Measurements from ENCODE around the gene CCDC66.

Gene CCDC66

GRCh38 chr3:56621681-56622080 lies 64.7 kb downstream of the CCDC66 start:
- no peak for DNase-seq (ENCODE audit: low read depth in 2 of 2, low spot score in 1 of 2)

- DNase-seq (ENCODE audit: low read depth in 2 of 2, low spot score in 1 of 2), result no peak
These were observed 65.4 kb downstream of the CCDC66 start for GRCh38 chr3:56622381-56622780.

DNA sequence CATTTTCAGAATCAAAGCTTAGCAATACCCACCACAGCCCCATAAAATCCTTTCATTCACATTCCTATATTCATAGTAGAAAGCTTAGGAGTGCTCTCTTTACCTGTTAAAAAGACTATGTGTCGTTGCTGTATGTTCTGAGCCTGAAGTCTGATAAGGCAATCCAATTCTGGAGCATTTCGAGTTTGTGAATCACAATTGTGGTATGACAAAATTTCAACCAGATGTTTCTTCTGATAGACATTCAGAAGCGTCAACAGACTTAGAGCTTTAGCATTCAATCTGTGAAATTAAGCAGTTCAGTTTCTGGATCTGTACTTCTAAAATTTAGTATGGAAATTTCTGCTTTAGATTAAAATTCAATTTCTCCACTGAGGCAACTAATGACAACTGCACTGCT lies 67.8 kb downstream of the CCDC66 start:
- no peak for DNase-seq (ENCODE audit: low read depth in 2 of 2, low spot score in 1 of 2)

DNA sequence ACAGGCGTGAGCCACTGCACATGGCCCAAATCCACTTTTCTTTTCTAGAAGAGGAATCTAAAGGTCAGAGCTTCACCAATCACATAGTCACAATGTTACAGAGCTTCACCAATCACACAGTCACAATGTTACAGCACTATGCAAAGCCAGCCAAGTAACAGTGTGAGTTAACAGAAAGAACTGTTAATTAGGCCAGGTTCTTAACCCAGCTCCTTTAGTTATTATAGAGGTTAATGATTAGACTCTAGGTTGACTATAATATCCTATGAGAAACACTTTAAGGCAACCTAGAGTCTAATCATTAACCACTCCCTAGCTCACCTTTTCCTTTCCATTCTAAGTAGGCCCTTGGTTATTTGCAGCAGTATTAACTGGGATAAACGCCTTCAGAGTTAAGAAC lies 72.1 kb downstream of the CCDC66 start:
- DNase-seq (ENCODE audit: low read depth in 2 of 2, low spot score in 1 of 2), result no peak

- DNase-seq (ENCODE audit: low read depth in 2 of 2, low spot score in 1 of 2), result no peak
These were observed 72.5 kb downstream of the CCDC66 start for GRCh38 chr3:56629451-56629850.

DNA sequence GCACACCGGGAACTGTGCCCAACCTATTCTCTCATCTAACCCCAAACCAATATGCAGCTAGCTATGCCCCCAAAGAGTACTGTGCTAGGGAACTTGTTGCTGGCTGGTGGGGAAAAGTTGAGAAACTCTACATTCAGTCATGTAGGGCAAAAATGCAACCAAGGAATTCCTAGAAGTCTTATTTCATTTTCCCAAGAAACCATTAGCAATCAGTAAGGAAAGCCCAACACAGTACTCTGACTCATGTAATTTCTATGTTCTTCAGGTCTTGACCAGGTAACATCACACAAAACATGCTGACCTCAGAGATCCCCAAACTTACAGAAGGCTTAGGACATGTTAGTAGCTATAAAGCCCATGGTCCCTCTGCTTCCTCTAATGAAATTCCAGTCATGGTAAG lies 74.0 kb downstream of the CCDC66 start:
- DNase-seq (ENCODE audit: low read depth in 2 of 2, low spot score in 1 of 2), result no peak

GRCh38 chr3:56633181-56633580 lies 76.2 kb downstream of the CCDC66 start:
- no peak for DNase-seq (ENCODE audit: low read depth in 2 of 2, low spot score in 1 of 2)

DNA sequence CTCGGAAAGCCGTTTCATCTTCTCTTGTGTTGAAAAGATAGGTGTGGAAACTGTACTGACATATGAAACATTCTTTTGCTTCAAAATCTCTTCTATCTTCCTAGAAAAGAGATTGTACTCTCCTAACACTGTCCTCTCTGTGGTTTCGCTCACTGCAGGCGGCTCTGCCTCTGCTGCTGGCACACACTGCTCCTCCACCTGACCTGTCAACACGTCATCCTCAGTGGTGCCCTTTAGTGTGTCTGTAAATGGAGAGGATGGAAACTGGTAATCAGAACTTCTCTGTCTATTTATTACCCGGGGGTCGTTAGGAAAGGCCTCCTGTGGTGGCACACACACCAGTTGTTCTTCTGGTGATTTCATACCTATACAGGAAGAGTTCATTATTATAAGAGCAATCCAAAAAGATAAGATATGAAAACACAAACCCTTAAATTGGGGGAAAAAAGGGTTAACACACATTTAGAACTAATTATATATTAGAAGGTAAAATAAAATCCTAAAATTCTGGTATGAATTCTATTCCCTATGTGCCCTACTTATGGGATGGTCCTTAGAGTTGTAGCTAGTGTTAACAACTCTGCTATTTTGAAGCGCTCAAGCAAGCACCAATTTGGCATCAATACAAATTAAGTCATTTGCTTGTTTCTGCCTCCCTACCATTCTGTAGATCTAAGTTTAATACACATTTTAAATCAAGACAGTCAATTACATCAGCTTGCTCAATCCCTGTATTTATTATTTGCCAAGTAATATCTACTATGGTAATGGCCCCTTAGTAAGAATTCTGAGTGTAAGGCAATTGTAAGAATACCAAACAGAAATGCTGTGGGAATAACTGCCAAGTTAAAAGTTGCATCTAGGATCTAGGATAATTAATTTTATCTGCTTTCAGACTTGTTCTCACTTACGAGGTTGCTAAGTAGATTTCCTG lies 76.9 kb downstream of the CCDC66 start:
- no peak for DNase-seq (ENCODE audit: low read depth in 2 of 2, low spot score in 1 of 2)

DNA sequence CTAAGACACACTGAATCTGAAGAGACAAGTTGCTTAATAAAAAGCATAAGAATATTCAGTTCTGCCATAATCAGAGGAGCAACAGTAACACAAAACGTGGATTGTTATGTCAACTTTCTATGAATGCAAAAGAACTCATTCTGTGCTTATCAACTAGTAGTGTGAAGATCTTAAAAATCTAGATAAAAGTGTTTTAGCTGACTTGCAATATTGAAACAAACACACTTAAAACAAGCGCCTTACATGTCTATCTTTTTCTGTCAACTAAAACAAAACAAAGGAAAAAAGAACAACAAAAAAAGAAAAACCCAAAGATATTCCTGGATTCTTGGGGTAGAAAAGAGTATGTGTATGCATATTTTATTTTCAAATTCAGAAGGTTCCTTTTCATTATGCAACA lies 88.4 kb downstream of the CCDC66 start:
- DNase-seq (ENCODE audit: low read depth in 2 of 2, low spot score in 1 of 2), result no peak

GRCh38 chr3:56654460-56654859 lies 97.5 kb downstream of the CCDC66 start:
- no peak for DNase-seq (ENCODE audit: low read depth in 2 of 2, low spot score in 1 of 2)

- no peak for DNase-seq (ENCODE audit: low read depth in 2 of 2, low spot score in 1 of 2)
These were observed 98.7 kb downstream of the CCDC66 start for GRCh38 chr3:56655709-56656108.

DNA sequence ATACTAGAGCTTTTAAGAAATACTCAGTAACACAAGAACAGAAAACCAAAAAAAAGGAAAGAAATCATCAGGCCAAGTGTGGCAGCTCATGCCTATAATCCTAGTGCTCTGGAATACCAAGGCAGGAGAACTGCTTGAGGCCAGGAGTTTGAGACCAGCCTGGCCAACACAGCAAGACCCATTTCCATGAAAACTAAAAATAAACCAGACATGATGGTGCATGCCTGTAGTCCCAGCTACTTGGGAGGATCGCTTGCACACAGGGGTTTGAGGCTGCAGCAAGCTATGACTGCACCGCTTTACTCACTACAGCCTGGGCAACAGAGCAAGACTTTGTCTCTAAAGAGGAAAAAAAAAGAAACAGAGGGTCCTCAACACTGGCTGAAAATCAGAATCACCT lies 107.8 kb downstream of the CCDC66 start:
- DNase-seq (ENCODE audit: low read depth in 2 of 2, low spot score in 1 of 2), result no peak

- DNase-seq (ENCODE audit: low read depth in 2 of 2, low spot score in 1 of 2), result no peak
These were observed 111.1 kb downstream of the CCDC66 start for GRCh38 chr3:56667973-56668579.

All from stimulated activated CD8-positive, alpha-beta memory T cell treated with anti-CD3 and anti-CD28 coated beads, Interleukin-4, amount 100 ng/mL, for 4 hours (primary cell).